GDM1 (cell line): ENCODE data around the gene CFAP100.

ENCODE experiments used
- DNase-seq: peaks from one replicate; lab custom pipeline; 2025; lab: John Stamatoyannopoulos, UW

CFAP100 gene

GRCh38 chr3:126375835-126376331 is 18.8 kb upstream of the CFAP100 start:
- DNase-seq, result no peak

DNA sequence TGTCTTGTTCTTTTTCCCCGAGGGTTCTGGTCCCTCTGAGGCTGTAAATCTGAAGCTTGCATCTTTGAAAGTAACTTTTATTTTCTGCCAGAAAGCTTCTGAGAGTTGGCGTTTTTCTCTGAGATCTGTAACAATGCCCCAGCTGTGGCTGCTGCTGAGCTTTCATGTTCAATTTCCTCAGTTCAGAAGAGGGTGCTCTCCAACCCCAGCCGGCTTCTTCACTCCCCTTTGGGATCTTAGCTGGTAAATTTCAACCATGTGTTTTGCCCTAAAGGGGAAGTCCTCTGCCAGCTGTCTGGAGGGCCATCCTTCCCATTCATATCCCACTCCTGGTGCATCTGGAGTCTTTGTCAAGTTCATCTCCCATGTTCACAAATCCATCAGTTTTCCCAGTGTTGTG is 18.3 kb upstream of the CFAP100 start:
- no peak for DNase-seq

DNA sequence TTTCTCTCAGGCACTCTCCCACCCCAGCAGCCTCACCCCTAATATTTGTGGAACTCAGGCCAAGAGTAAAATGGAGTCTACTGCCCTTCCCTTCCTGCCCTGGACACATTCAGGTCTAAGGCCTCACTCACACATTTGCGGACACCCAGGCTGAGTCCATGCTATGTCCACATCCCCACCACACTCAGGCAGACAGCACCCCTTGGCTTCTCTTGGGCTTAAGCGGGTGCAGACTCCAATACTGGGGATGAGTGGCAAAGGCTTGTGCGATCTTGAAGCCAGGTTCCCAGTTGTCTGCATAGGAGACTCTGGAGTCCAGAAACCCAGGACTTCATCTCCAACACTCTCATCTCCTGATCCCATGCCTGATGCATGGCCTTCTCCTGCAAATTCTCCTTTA is 17.5 kb upstream of the CFAP100 start:
- no peak for DNase-seq

DNA sequence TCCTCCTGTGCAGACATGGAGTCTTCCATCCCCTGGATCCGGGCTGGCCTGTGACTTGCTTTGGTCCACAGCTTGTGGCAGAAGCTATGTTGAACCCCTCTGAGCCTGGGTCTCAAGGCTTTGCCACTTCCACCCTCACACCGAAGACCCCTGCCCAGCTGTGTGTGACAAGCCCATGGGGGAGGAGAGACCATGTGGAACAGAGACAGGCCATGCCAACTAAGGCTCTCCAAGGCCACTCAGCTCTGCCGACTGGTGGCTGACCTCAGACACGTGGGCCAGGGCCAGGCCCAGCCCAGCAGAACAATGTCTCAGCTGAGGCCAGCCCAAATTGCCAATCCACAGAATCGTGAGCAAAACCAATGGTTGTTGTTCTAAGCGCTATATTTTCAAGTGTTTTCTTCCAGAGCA is 16.4 kb upstream of the CFAP100 start:
- no peak for DNase-seq

DNA sequence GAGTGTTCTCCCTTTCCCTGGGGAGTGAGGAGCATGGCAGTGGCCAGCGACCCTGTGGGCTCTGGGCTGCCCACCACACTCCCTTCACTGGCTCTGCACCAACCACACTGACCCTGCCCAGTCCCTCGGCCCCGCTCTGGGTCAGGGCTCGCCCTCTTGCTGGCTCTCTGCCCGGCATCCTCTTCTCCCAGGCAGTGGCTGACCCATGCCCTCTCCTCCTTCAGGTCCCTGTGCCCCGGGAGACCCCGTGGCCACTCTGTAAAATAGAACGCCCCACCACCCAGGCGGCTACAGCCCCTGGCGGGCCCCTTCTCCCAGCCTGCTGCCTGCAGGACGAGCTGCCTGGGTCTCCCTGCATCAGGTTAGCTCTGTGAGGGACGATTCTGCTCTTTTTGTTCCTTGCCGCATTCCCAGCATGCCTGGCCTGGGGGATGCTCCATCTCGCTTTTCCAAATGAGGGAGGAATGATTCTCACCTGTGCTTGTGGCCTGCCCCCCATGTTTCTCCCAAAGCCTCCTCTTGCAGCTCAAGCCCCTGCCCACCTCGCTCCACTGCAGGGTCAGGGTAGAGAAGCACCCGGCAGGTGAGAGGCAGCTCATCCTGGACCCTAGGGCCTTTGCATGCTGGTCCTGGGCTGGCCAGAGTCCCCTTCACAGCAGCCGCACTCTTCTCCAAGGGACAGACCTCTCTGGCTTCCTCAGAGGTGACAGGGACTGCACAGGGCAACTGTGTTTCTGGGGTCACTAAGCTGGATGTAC is 14.5 kb upstream of the CFAP100 start:
- DNase-seq, result no peak

GRCh38 chr3:126381966-126382365 is 12.7 kb upstream of the CFAP100 start:
- DNase-seq, result no peak

GRCh38 chr3:126389112-126389793 is 5.5 kb upstream of the CFAP100 start:
- peak; percentile 11 for DNase-seq

DNA sequence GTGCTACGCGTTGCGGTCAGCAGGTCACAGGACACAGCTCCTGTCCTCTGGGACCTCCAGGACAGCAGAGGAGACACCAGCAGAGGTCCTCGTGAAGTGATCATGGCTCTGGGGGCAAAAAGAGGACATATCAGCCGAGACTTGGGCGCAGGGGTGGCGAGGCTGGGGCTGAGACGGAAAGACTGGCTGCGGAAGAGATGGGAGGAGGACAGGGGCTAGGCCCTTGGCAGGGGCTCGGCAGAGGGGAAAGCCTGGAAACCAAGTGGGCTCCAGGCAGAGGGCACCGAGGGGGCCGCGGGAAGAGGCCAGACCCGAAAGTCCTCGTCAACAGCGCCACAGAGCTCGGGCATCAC is 4.9 kb upstream of the CFAP100 start:
- DNase-seq, result no peak

GRCh38 chr3:126390201-126390600 is 4.5 kb upstream of the CFAP100 start:
- no peak for DNase-seq

- no peak for DNase-seq
Measured at GRCh38 chr3:126390751-126391150, 4.0 kb upstream of the CFAP100 start.

GRCh38 chr3:126391631-126392030 is 3.1 kb upstream of the CFAP100 start:
- DNase-seq, result no peak

- DNase-seq, result no peak
Measured at GRCh38 chr3:126392246-126392645, 2.5 kb upstream of the CFAP100 start.

- DNase-seq, result no peak
Measured at GRCh38 chr3:126393563-126393962, 1.1 kb upstream of the CFAP100 start.

DNA sequence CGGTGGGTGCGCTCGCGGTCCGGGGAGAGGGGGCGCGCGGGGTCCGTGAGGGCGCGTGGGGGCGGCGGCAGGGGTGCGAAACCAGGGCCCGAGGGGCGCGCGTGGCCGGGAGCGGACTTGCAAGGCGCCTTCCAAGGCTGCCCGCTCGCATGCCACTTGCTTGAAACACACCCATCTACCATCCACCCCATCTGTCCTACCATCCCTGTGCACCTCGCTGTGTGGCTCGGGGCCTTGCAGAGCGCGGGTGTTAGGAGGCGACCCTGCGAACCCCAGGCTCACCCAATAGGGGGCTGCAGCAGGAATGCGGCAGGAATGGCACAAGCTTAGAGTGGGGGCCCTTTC is 240 bp downstream of the CFAP100 start:
- DNase-seq, result no peak

DNA sequence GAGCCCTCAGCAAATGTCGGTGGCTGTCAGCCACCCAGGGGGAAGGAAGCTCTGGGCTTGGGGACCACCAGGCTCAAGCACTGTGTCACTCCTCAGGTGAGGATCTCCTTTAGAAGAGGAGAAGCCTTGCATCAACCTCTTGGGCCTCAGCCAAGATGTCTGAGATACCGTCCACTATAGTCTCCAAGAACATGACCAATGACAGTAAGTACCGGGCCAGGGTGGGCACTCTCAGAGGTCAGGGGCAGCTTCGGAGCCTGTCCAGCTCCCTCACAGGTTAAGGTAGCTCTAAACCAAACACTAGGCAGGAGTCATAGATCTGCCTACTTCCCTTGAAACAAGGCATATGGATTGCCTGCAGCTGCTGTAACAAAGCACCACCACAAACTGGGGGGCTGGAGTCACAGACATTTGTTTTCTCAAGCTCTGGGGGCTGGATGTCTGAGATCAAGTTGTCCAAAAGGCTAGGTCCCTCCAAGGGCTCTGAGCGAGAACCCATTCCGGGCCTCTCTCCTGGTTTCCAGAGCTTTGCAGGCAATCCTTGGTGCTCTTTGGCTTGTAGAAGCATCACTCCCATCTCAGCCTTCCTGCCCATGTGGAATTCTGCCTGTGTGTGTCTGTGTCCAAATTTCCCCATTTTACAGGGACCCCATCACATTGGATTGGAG is 1.3 kb downstream of the CFAP100 start:
- DNase-seq, result no peak

- no peak for DNase-seq
Measured at GRCh38 chr3:126396536-126396935, 1.8 kb downstream of the CFAP100 start.

DNA sequence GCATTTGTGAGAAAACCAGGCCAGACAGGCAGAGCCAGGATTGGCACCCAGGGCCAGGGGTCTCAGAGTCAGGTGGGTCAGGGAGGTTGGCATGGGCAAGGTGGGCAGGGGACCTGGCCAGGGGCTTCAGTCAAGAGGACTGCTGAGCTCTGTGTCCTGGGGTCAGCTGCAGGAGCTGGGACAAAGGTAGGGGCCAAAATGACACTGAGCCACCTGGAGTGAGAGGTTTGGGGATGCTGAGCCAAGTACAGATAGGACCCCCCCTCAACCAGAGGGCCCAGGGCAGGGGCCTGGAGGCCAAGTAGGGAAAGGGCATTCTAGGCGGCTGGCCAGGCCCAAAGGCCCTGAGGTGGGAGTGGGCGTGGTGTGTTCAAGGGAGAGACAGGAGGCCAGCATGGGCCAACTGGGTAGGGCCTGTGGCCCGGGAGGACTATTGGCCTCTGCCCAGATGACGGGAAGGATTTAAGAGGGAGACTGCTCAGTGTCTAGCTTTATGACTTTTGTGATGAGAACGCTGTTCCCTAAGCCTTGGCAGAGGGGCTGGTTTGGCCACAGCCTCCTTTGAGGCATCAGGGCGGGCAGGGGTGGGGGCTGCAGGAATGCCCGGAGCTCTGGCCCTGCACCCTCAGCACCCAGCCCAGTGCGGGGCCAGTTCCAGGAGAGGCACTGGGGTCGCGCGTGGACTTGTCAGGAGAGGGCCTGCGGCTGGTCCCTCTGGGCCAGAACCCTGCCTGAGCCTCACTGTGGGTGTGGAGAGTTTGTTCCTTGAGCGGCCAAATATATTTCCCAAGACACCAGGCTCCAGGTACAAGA is 3.1 kb downstream of the CFAP100 start:
- no peak for DNase-seq

- no peak for DNase-seq
Measured at GRCh38 chr3:126398423-126399350, 4.0 kb downstream of the CFAP100 start.

DNA sequence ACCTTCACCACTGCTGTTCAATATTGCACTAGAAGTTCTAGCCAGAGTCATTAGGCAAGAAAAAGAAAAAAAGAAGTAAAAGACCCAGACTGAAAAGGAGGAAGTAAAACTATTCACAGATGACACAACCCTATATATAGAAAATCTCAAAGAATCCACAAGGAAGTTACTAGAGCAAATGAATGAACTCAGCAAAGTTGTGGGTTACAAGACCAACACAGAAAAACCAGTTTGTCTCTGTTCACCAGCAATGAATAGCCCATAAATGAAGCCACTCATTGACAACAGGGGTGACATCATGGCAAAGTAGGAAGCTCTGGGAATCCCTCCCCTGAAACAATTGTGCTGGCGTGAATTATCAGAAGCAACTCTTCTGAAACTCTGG is 4.6 kb downstream of the CFAP100 start:
- DNase-seq, result no peak

GRCh38 chr3:126399756-126400155 is 5.0 kb downstream of the CFAP100 start:
- no peak for DNase-seq

DNA sequence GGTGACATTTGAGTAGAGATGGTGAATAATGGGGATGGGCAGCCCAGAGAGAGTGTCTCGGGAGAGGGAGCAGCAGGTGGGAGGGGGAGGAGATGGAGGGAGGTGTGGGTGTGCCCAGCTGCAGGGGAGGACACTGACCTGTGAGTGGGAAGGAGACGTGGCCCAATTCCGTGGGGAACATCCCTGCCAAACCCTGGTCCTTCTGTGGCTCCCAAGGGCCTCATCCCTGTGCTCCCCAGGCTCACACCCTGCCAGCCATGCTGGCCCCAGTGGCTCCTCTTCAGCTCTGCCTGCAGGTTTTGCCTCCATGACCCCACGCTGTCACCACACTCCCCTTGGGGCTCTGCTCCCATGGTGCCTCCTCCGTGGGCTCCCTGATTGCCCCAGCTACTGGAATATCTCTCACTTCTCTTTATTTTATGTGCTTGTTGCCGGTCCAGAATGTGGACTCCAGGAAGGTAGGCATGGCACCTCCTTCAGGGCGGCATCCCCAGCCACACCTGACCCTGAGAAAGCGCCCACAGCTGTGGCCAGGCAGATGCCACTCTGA is 7.0 kb downstream of the CFAP100 start:
- DNase-seq, result no peak
